ENCODE measurements around the gene APC2. TPM values are rescaled to one million over a fixed set of nuclear protein-coding genes. Genes with fewer than 3 reads are reported as not detected.
A peak's percentile ranks its signal among the peaks of the same experiment; 100 is the strongest.

APC2 gene
- total RNA-seq, 1 experiment from 2014 or later = 1.4 TPM

- POLR2A ChIA-PET = no interaction called here
- TF ChIP-seq MXD4 (CRISPR knock-in tag; IDR thresholded peaks at IDR 0.05; ENCODE audit: borderline replicate concordance) = no peak
- TF ChIP-seq ZNF396 (CRISPR knock-in tag; IDR thresholded peaks at IDR 0.05; ENCODE audit: borderline replicate concordance) = no peak
- 0 out of 2 replicates have a peak, but pooled peaks have one; percentile 14 for TF ChIP-seq ZNF281 (CRISPR knock-in tag; IDR thresholded peaks at IDR 0.05)
- no peak for TF ChIP-seq TEAD4 (CRISPR knock-in tag; IDR thresholded peaks at IDR 0.05)
- TF ChIP-seq TEAD1 (CRISPR knock-in tag; IDR thresholded peaks at IDR 0.05) = no peak
- TF ChIP-seq SP1 (CRISPR knock-in tag; conservative IDR thresholded peaks at IDR 0.05) = peak; percentile 93
- TF ChIP-seq ZNF317 (CRISPR knock-in tag; IDR thresholded peaks at IDR 0.05; ENCODE audit: borderline replicate concordance, low read depth) = no peak
- no peak for TF ChIP-seq OVOL2 (CRISPR knock-in tag; IDR thresholded peaks at IDR 0.05; ENCODE audit: borderline replicate concordance)
- TF ChIP-seq FOXP1 (CRISPR knock-in tag; IDR thresholded peaks at IDR 0.05; ENCODE audit: borderline replicate concordance) = peak; percentile 34; the same call in 1 of the 2 replicates
- TF ChIP-seq TCF7 (CRISPR knock-in tag; IDR thresholded peaks at IDR 0.05; ENCODE audit: low read depth) = no peak
- no peak for TF ChIP-seq NR3C1 (CRISPR knock-in tag; conservative IDR thresholded peaks at IDR 0.05; ENCODE audit: low read depth)
- TF ChIP-seq USF1 (CRISPR knock-in tag; IDR thresholded peaks at IDR 0.05) = peak; percentile 96
- no peak; the same call in 1 of the 2 replicates for TF ChIP-seq GABPB1 (CRISPR knock-in tag; IDR thresholded peaks at IDR 0.05)
- TF ChIP-seq GRHL2 (CRISPR knock-in tag; IDR thresholded peaks at IDR 0.05; ENCODE audit: insufficient replicate concordance, severe bottlenecking) = no peak
- no peak for TF ChIP-seq RELA (CRISPR knock-in tag; IDR thresholded peaks at IDR 0.05; ENCODE audit: borderline replicate concordance)
- TF ChIP-seq ESRRA (CRISPR knock-in tag; IDR thresholded peaks at IDR 0.05; ENCODE audit: borderline replicate concordance) = peak; percentile 59; the same call in 1 of the 2 replicates
- TF ChIP-seq HMGA2 (CRISPR knock-in tag; IDR thresholded peaks at IDR 0.05) = no peak
- 0 out of 2 replicates have a peak, but pooled peaks have one; percentile 37 for TF ChIP-seq ZNF416 (CRISPR knock-in tag; IDR thresholded peaks at IDR 0.05)
- no peak for TF ChIP-seq ATF6 (CRISPR knock-in tag; IDR thresholded peaks at IDR 0.05)
- no peak; the same call in 1 of the 2 replicates for TF ChIP-seq FOXK1 (CRISPR knock-in tag; IDR thresholded peaks at IDR 0.05)
- TF ChIP-seq ZNF512 (CRISPR knock-in tag; IDR thresholded peaks at IDR 0.05; ENCODE audit: borderline replicate concordance) = no peak
- TF ChIP-seq USF2 (CRISPR knock-in tag; IDR thresholded peaks at IDR 0.05) = peak; percentile 97
- TF ChIP-seq EMX1 (CRISPR knock-in tag; IDR thresholded peaks at IDR 0.05) = no peak
- TF ChIP-seq AR (CRISPR knock-in tag; IDR thresholded peaks at IDR 0.05) = 0 out of 2 replicates have a peak, but pooled peaks have one; percentile 31
Measured at GRCh38 chr19:1478934-1479707, 29.2 kb downstream of the APC2 start, which contains the start of gene C19orf25. Gene C19orf25, minus strand, starts transcription at chr19:1479215. Its CDS starts 312 bp downstream, at chr19:1478903.

More at GRCh38 chr19:1478934-1479707, 29.2 kb downstream of the APC2 start, which contains the start of gene C19orf25:
- H3K4me1 Mint-ChIP-seq = peaks cover 7% of the 10 kb centered on the region; the same call in 1 of the 2 replicates
- DNase-seq (ENCODE audit: low spot score) (peak; percentile 95), ATAC-seq (peak; percentile 80)
- CTCF ChIA-PET = interaction anchor here (0.6 kb wide), 2 partner anchors 34 to 282 kb away, joined by 4 to 6 read pairs; no protein-coding TSS in a partner anchor
- H3K36me3 Mint-ChIP-seq = peaks cover 4% of the 10 kb centered on the region
- H3K27me3 Mint-ChIP-seq (ENCODE audit: low read depth) = no peaks in the 10 kb centered on the region; the same call in 1 of the 2 replicates
- peak within 1 kb of the TSS; percentile 98 for H3K27ac Mint-ChIP-seq
- H3K9me3 Mint-ChIP-seq = no peaks in the 10 kb centered on the region
- H3K4me3 Mint-ChIP-seq = peak within 1 kb of the TSS; percentile 94

Data from WTC11 (cell line).